Breast epithelium (tissue), 4 donors: ENCODE results near the gene WNK2. TPM values are rescaled to one million over a fixed set of nuclear protein-coding genes. Genes with fewer than 3 reads are reported as not detected.

Source experiments
- DNase-seq, 2 donors: peaks; one replicate each; pipeline ENCODE4 v3.0.0-alpha.2; 2019; ENCODE audit warnings: low spot score in 2 of 2
- H3K27ac ChIP-seq, 2 donors: fragments of 200-600 bp; sonication (generic) in 1 of 2; one replicate each; pipeline ENCODE4 v1.5.1; 2016 to 2019; ENCODE audit warnings: mild to moderate bottlenecking in 1 of 2
- H3K27me3 ChIP-seq, 2 donors: fragments of 200-600 bp; sonication (generic) in 1 of 2; one replicate each; pipeline versions ENCODE4 v1.5.1 to v1.6.0; 2017 to 2019; ENCODE audit warnings: control low read depth in 1 of 2, mild to moderate bottlenecking in 1 of 2
- H3K36me3 ChIP-seq: fragments of 200-600 bp; one replicate; pipeline ENCODE4 v1.5.1; 2019
- H3K4me1 ChIP-seq, 2 donors: fragments of 200-600 bp; sonication (generic); one replicate each; pipeline ENCODE4 v1.5.1; 2016 to 2019; ENCODE audit warnings: control low read depth in 1 of 2
- H3K4me3 ChIP-seq, 3 donors: fragments of 200-600 bp; sonication (generic); 1 replicate in 2 of 3; 2 replicates in 1 of 3; pipeline ENCODE4 v1.5.1; 2016 to 2019; ENCODE audit warnings: mild to moderate bottlenecking in 3 of 3, moderate library complexity in 2 of 3
- H3K9me3 ChIP-seq, 2 donors: fragments of 200-600 bp; sonication (generic) in 1 of 2; one replicate each; pipeline ENCODE4 v1.5.1; 2016 to 2019; ENCODE audit warnings: control low read depth in 1 of 2
- POLR2A ChIP-seq: fragments of 450-650 bp; IDR thresholded peaks from one replicate; pipeline ENCODE4 v1.6.1; 2016; ENCODE audit warnings: antibody characterized with exemption, mild to moderate bottlenecking, moderate library complexity
- POLR2AphosphoS5 ChIP-seq, 3 donors: sonication (generic); formaldehyde crosslinking; IDR thresholded peaks; one replicate each; pipeline ENCODE4 v1.6.1; 2017; ENCODE audit warnings: antibody characterized with exemption in 3 of 3
- intact Hi-C: fragments of 100-400 bp; cut with DNase I; formaldehyde crosslinking; loops from one replicate; pipeline ENCODE4 v1.15.1; 2023; ENCODE audit warnings: low total_unique reads
- total RNA-seq, 3 donors: library from RNA; depleted of rRNA; stranded (reverse); fragments of >200 nt; gene quantifications; one replicate each; pipeline ENCODE4 v1.1.0, GENCODE V29; 2016
- TF ChIP-seq, protein P1 (sequence below), 3 donors: fragments of 450-650 bp; IDR thresholded peaks; one replicate each; pipeline ENCODE4 v1.5.1; 2016 to 2017; ENCODE audit warnings: antibody characterized with exemption in 3 of 3, mild to moderate bottlenecking in 3 of 3, moderate library complexity in 3 of 3

Gene WNK2
- total RNA-seq, 3 donors from 2014 or later, result 9.1 to 28.5 TPM; not detected in 1

DNA sequence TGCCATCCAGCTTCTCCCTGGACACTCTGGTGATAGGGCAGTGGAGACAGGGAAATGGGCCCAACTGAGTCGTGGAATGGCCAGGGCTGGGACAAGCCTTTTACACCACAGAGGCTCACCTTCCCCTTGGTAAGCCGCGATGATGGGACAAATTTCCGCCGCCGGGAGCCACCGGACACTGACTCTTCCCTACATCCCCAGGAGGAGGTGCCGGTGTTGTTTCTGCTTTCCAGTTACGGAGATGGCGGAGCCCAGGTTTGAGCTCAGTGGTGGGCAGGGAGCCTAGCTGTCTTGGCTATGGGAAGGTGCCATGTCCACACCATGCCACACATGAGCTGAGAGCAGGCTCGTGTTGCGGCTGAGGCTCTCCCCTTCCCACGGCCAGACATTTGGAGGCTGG, 19.9 kb upstream of the WNK2 start:
- H3K9me3 ChIP-seq, result no peaks in the 10 kb centered on the region
- DNase-seq, result no peak
- H3K27me3 ChIP-seq, result no peaks in the 10 kb centered on the region
- TF ChIP-seq, protein P1, sequence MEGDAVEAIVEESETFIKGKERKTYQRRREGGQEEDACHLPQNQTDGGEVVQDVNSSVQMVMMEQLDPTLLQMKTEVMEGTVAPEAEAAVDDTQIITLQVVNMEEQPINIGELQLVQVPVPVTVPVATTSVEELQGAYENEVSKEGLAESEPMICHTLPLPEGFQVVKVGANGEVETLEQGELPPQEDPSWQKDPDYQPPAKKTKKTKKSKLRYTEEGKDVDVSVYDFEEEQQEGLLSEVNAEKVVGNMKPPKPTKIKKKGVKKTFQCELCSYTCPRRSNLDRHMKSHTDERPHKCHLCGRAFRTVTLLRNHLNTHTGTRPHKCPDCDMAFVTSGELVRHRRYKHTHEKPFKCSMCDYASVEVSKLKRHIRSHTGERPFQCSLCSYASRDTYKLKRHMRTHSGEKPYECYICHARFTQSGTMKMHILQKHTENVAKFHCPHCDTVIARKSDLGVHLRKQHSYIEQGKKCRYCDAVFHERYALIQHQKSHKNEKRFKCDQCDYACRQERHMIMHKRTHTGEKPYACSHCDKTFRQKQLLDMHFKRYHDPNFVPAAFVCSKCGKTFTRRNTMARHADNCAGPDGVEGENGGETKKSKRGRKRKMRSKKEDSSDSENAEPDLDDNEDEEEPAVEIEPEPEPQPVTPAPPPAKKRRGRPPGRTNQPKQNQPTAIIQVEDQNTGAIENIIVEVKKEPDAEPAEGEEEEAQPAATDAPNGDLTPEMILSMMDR (IDR thresholded peaks at IDR 0.05), result no peak
- TF ChIP-seq POLR2AphosphoS5 (IDR thresholded peaks at IDR 0.05) (no peak), POLR2A (no peak)
- H3K4me3 ChIP-seq, result no peak overlapping the region
- no peaks in the 10 kb centered on the region for H3K4me1 ChIP-seq
- no peaks in the 10 kb centered on the region for H3K36me3 ChIP-seq
- intact Hi-C loops, result loop anchor here (5.0 kb wide), 1 partner anchor 143 kb away; no protein-coding TSS in a partner anchor
- no peak overlapping the region for H3K27ac ChIP-seq

DNA sequence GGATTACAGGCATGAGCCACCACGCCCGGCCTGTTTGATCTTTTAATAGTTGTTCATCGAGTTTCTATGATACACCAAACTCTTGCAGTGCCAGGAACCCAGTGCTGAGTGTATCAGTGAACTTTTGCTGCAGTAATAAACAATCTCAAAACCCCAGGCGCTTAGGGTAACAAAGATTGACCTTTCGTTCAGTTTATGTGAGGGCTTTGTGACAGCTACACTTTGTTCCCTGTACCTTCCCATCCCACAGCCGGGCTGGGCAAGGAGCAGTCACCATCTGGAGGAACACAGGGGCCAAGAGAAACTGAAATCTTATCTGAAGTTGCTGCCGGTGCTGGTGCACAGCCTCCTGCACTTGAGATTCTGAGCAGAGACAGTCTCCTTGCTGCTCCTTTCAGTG, 17.2 kb upstream of the WNK2 start:
- intact Hi-C loops, result no loop called here
- Histone ChIP-seq H3K9me3 (no peaks in the 10 kb centered on the region), H3K27me3 (peaks cover 0 to 6% of the 10 kb centered on the region in 2 donors), H3K36me3 (no peaks in the 10 kb centered on the region), H3K4me1 (no peaks in the 10 kb centered on the region), H3K27ac (no peak overlapping the region), H3K4me3 (no peak overlapping the region)
- TF ChIP-seq POLR2AphosphoS5 (IDR thresholded peaks at IDR 0.05), result no peak
- TF ChIP-seq POLR2A, result no peak
- TF ChIP-seq, protein P1 (IDR thresholded peaks at IDR 0.05), result no peak
- no peak for DNase-seq

DNA sequence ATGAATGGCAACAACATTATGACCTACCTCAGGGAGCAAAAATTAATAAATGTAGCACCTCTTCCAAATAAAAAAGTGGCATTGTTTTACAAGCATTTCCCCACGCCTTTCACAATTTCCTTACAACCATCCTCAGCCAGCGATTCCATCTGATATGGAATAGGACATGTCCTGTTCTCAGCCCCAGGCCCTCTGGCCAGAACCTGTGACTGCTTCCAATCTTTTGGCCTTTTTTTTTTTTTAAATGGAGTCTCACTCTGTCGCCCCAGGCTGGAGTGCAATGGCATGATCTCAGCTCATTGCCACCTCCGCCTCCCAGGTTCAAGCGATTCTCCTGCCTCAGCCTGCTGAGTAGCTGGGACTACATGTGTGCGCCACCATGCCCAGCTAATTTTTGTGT, 16.8 kb upstream of the WNK2 start:
- H3K4me1 ChIP-seq, result no peaks in the 10 kb centered on the region
- no peaks in the 10 kb centered on the region for H3K36me3 ChIP-seq
- H3K27me3 ChIP-seq, result peaks cover 0 to 6% of the 10 kb centered on the region in 2 donors
- intact Hi-C loops, result no loop called here
- TF ChIP-seq POLR2A (no peak), POLR2AphosphoS5 (IDR thresholded peaks at IDR 0.05) (no peak)
- TF ChIP-seq, protein P1 (IDR thresholded peaks at IDR 0.05), result no peak
- DNase-seq, result peak in 1 of 2 donors; percentile 54
- H3K4me3 ChIP-seq, result no peak overlapping the region
- H3K9me3 ChIP-seq, result no peaks in the 10 kb centered on the region
- no peak overlapping the region for H3K27ac ChIP-seq

DNA sequence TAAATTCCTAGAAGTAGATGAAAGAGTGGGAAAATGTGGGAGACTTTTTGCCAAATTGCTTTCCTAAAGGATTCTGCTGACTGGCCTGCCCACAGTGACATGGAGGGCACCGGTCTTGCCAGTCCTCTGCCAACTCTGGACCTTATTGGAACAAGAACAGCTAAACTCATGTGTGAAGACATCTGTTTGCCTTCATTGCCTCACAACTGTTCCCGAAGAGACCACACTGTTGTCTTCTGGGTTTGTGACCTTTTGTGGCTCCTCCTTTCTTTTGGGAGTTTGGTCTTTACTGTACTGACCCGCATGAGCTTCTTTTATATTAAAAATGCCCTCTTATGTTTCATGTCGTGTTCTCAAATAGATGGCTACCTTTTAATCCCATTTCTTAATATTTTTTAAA, 16.1 kb upstream of the WNK2 start:
- no peaks in the 10 kb centered on the region for H3K36me3 ChIP-seq
- no peak overlapping the region for H3K4me3 ChIP-seq
- TF ChIP-seq, protein P1 (IDR thresholded peaks at IDR 0.05), result no peak
- TF ChIP-seq POLR2A, result no peak
- TF ChIP-seq POLR2AphosphoS5 (IDR thresholded peaks at IDR 0.05), result no peak
- peaks cover 0 to 6% of the 10 kb centered on the region in 2 donors for H3K27me3 ChIP-seq
- H3K4me1 ChIP-seq, result no peaks in the 10 kb centered on the region
- H3K9me3 ChIP-seq, result no peaks in the 10 kb centered on the region
- H3K27ac ChIP-seq, result peak overlapping the region in 1 of 2 donors; percentile 7
- DNase-seq, result no peak
- intact Hi-C loops, result no loop called here

DNA sequence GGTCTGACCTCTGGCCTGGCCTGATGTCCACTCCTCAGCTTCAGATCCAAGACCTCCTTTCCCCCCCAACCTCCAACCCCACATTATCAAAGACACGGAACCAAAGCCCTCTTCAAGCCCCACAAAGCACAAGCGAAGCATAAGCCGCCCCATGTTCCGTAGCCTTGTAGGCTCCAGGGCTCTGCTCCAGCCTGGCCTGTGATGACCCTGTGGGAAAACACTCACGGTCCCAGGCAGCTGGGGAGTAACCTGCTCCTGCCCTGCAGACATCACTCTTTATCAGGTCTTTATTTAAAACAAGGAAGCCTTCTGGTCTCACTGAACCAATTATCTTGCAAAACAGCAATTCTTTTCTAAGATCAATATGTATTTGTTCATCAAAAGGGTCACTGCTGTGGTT, 15.4 kb upstream of the WNK2 start:
- no peaks in the 10 kb centered on the region for H3K4me1 ChIP-seq
- no peak for TF ChIP-seq POLR2A
- no peak for TF ChIP-seq POLR2AphosphoS5 (IDR thresholded peaks at IDR 0.05)
- TF ChIP-seq, protein P1 (IDR thresholded peaks at IDR 0.05), result no peak
- H3K4me3 ChIP-seq, result no peak overlapping the region
- DNase-seq, result no peak
- H3K9me3 ChIP-seq, result no peaks in the 10 kb centered on the region
- no peaks in the 10 kb centered on the region for H3K36me3 ChIP-seq
- peaks cover 0 to 6% of the 10 kb centered on the region in 2 donors for H3K27me3 ChIP-seq
- no peak overlapping the region for H3K27ac ChIP-seq
- intact Hi-C loops, result no loop called here
